ENCODE data around the gene SMIM26.
"Not testable (repeated sequence)": the region's sequence is repeated elsewhere in the genome, so short reads cannot be mapped to it uniquely, and the experiment has no call there.

Gene SMIM26

GRCh38 chr20:18566892-18567738 lies at the start of gene SMIM26:
SMIM26 (plus strand) TSS chr20:18567432; CDS start chr20:18567479, 47 bp downstream.
- peak; percentile 99 for ATAC-seq
- peak; percentile 97 for DNase-seq

GRCh38 chr20:18522066-18522465 lies 45.2 kb upstream of the SMIM26 start:
- ATAC-seq, DNase-seq: not testable (repeated sequence)

GRCh38 chr20:18523066-18523465 lies 44.2 kb upstream of the SMIM26 start:
- ATAC-seq (no peak), DNase-seq (no peak)

GRCh38 chr20:18524646-18525045 lies 42.6 kb upstream of the SMIM26 start:
- ATAC-seq: no peak
- no peak for DNase-seq

GRCh38 chr20:18526761-18527160 lies 40.5 kb upstream of the SMIM26 start:
- ATAC-seq, DNase-seq: not testable (repeated sequence)

GRCh38 chr20:18527339-18527738 lies 39.9 kb upstream of the SMIM26 start:
- DNase-seq (no peak), ATAC-seq (no peak)

GRCh38 chr20:18527836-18528235 lies 39.4 kb upstream of the SMIM26 start:
- ATAC-seq (no peak), DNase-seq (no peak)

GRCh38 chr20:18529041-18529440 lies 38.2 kb upstream of the SMIM26 start:
- DNase-seq (no peak), ATAC-seq (no peak)

GRCh38 chr20:18532626-18533025 lies 34.6 kb upstream of the SMIM26 start:
- DNase-seq: no peak
- no peak for ATAC-seq

GRCh38 chr20:18533491-18533890 lies 33.7 kb upstream of the SMIM26 start:
- DNase-seq (no peak), ATAC-seq (no peak)

GRCh38 chr20:18533978-18534644 lies 33.1 kb upstream of the SMIM26 start:
- ATAC-seq (no peak), DNase-seq (no peak)

- DNase-seq (no peak), ATAC-seq (no peak)
These were observed 29.6 kb upstream of the SMIM26 start for GRCh38 chr20:18537651-18538050.

- ATAC-seq: no peak
- no peak for DNase-seq
These were observed 25.5 kb upstream of the SMIM26 start for GRCh38 chr20:18541741-18542140.

- DNase-seq (no peak), ATAC-seq (no peak)
These were observed 24.0 kb upstream of the SMIM26 start for GRCh38 chr20:18543216-18543615.

- no peak for ATAC-seq
These were observed 23.3 kb upstream of the SMIM26 start for GRCh38 chr20:18543932-18544331.

GRCh38 chr20:18545566-18545965 lies 21.7 kb upstream of the SMIM26 start:
- no peak for ATAC-seq
- DNase-seq: no peak

More at GRCh38 chr20:18543932-18544331, 23.3 kb upstream of the SMIM26 start:
- no peak for DNase-seq

GRCh38 chr20:18548465-18548864 lies 18.8 kb upstream of the SMIM26 start:
- DNase-seq: no peak
- no peak for ATAC-seq

- no peak for DNase-seq
- no peak for ATAC-seq
These were observed 13.5 kb upstream of the SMIM26 start for GRCh38 chr20:18553746-18554145.

GRCh38 chr20:18567739-18568091 lies 483 bp downstream of the SMIM26 start:
- ATAC-seq: no peak
- no peak for DNase-seq

GRCh38 chr20:18571009-18571408 lies 3.8 kb downstream of the SMIM26 start:
- ATAC-seq: no peak

GRCh38 chr20:18571578-18571977 lies 4.3 kb downstream of the SMIM26 start:
- no peak for DNase-seq
- ATAC-seq: no peak

More at GRCh38 chr20:18571009-18571408, 3.8 kb downstream of the SMIM26 start:
- DNase-seq: no peak

GRCh38 chr20:18577942-18578341 lies 10.7 kb downstream of the SMIM26 start:
- ATAC-seq (no peak), DNase-seq (no peak)

GRCh38 chr20:18578581-18578980 lies 11.3 kb downstream of the SMIM26 start:
- no peak for ATAC-seq

GRCh38 chr20:18580012-18580411 lies 12.8 kb downstream of the SMIM26 start:
- no peak for DNase-seq

More at GRCh38 chr20:18578581-18578980, 11.3 kb downstream of the SMIM26 start:
- no peak for DNase-seq

More at GRCh38 chr20:18580012-18580411, 12.8 kb downstream of the SMIM26 start:
- no peak for ATAC-seq

All from stimulated activated naive CD8-positive, alpha-beta T cell treated with anti-CD3 and anti-CD28 coated beads, Interleukin-15, Interleukin-2, amounts not matched to agents 100 U/mL and 50 U/mL, for 24 hours (primary cell).